ENCODE data around the gene SH2D4B. TPM values are rescaled to one million over a fixed set of nuclear protein-coding genes. Genes with fewer than 3 reads are reported as not detected.
A peak's percentile ranks its signal among the peaks of the same experiment; 100 is the strongest.

Gene SH2D4B
- total RNA-seq, 2 donors from 2014 or later: 0.92 TPM; not detected in 1

- Histone ChIP-seq H3K4me3 (peak overlapping the region; percentile 60), H3K27me3 (replicated peaks; ENCODE audit: insufficient read depth) (no peaks in the 10 kb centered on the region), H3K9me3 (no peaks in the 10 kb centered on the region), H3K4me1 (ENCODE audit: control insufficient read depth in 1 of 2, low read depth in 2 of 2) (peaks cover 0 to 13% of the 10 kb centered on the region in 2 donors), H3K27ac (peak overlapping the region; percentile 61 to 66), H3K36me3 (no peaks in the 10 kb centered on the region)
- ATAC-seq (ENCODE audit: insufficient number of reproducible peaks, low FRiP score, low read depth) (peak; percentile 83), DNase-seq (ENCODE audit: low spot score) (peak; percentile 53)
- TF ChIP-seq, protein P1, sequence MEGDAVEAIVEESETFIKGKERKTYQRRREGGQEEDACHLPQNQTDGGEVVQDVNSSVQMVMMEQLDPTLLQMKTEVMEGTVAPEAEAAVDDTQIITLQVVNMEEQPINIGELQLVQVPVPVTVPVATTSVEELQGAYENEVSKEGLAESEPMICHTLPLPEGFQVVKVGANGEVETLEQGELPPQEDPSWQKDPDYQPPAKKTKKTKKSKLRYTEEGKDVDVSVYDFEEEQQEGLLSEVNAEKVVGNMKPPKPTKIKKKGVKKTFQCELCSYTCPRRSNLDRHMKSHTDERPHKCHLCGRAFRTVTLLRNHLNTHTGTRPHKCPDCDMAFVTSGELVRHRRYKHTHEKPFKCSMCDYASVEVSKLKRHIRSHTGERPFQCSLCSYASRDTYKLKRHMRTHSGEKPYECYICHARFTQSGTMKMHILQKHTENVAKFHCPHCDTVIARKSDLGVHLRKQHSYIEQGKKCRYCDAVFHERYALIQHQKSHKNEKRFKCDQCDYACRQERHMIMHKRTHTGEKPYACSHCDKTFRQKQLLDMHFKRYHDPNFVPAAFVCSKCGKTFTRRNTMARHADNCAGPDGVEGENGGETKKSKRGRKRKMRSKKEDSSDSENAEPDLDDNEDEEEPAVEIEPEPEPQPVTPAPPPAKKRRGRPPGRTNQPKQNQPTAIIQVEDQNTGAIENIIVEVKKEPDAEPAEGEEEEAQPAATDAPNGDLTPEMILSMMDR (IDR thresholded peaks at IDR 0.05): peak; percentile 88
Observed at GRCh38 chr10:80662429-80663261, 124.9 kb downstream of the SH2D4B start.

- no peak for ATAC-seq (ENCODE audit: insufficient number of reproducible peaks, low FRiP score, low read depth)
- Histone ChIP-seq H3K27ac (peak overlapping the region in 1 of 2 donors; percentile 66), H3K27me3 (replicated peaks; ENCODE audit: insufficient read depth) (no peaks in the 10 kb centered on the region), H3K9me3 (no peaks in the 10 kb centered on the region), H3K36me3 (no peaks in the 10 kb centered on the region), H3K4me1 (ENCODE audit: control insufficient read depth in 1 of 2, low read depth in 2 of 2) (peaks cover 0 to 13% of the 10 kb centered on the region in 2 donors), H3K4me3 (no peak overlapping the region)
- TF ChIP-seq, protein P1 (IDR thresholded peaks at IDR 0.05): peak; percentile 74
- DNase-seq (ENCODE audit: low spot score): peak; percentile 5
Observed at GRCh38 chr10:80664071-80664680, 126.5 kb downstream of the SH2D4B start.

DNA sequence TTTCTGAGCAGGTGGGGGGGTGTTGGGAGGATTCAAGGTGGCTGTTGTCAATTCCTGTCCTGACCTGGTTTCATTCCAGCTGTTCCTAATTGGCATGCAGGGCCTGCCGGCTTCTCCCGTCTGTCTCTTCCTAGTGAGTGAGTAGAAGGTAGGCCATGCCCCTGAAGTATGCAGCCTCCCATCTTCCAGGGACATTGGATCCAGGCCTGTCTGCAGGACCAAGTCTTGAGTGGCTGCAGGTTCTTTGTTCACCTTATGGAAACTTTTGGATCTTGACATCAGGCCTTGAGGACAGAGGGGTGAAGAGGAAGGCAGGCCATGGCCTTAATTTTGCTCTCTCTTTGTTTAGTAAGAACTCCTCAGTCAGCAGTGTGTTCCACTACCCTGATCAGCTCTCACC lies 131.8 kb downstream of the SH2D4B start:
- Histone ChIP-seq H3K27ac (no peak overlapping the region), H3K9me3 (no peaks in the 10 kb centered on the region), H3K27me3 (replicated peaks; ENCODE audit: insufficient read depth) (no peaks in the 10 kb centered on the region), H3K36me3 (no peaks in the 10 kb centered on the region), H3K4me1 (ENCODE audit: control insufficient read depth in 1 of 2, low read depth in 2 of 2) (peaks cover 0 to under 1% of the 10 kb centered on the region in 2 donors), H3K4me3 (no peak overlapping the region)
- DNase-seq (ENCODE audit: low spot score): no peak
- TF ChIP-seq, protein P1 (IDR thresholded peaks at IDR 0.05): no peak
- no peak for ATAC-seq (ENCODE audit: insufficient number of reproducible peaks, low FRiP score, low read depth)

- Histone ChIP-seq H3K36me3 (no peaks in the 10 kb centered on the region), H3K4me1 (ENCODE audit: control insufficient read depth in 1 of 2, low read depth in 2 of 2) (no peaks in the 10 kb centered on the region), H3K4me3 (no peak overlapping the region), H3K9me3 (no peaks in the 10 kb centered on the region), H3K27me3 (replicated peaks; ENCODE audit: insufficient read depth) (no peaks in the 10 kb centered on the region), H3K27ac (no peak overlapping the region)
- TF ChIP-seq, protein P1 (IDR thresholded peaks at IDR 0.05): no peak
- DNase-seq (ENCODE audit: low spot score) (no peak), ATAC-seq (ENCODE audit: insufficient number of reproducible peaks, low FRiP score, low read depth) (no peak)
Observed at GRCh38 chr10:80670774-80671173, 133.1 kb downstream of the SH2D4B start.

- ATAC-seq (ENCODE audit: insufficient number of reproducible peaks, low FRiP score, low read depth) (no peak), DNase-seq (ENCODE audit: low spot score) (no peak)
- TF ChIP-seq, protein P1 (IDR thresholded peaks at IDR 0.05): no peak
- Histone ChIP-seq H3K4me3 (no peak overlapping the region), H3K36me3 (no peaks in the 10 kb centered on the region), H3K27ac (no peak overlapping the region), H3K4me1 (ENCODE audit: control insufficient read depth in 1 of 2, low read depth in 2 of 2) (no peaks in the 10 kb centered on the region), H3K9me3 (no peaks in the 10 kb centered on the region), H3K27me3 (replicated peaks; ENCODE audit: insufficient read depth) (no peaks in the 10 kb centered on the region)
Observed at GRCh38 chr10:80671847-80672246, 134.1 kb downstream of the SH2D4B start.
